Measurements from ENCODE around the gene PAX6. TPM values are rescaled to one million over a fixed set of nuclear protein-coding genes. Genes with fewer than 3 reads are reported as not detected.

The PAX6 gene
- total RNA-seq, 2 experiments from 2014 or later, result not detected

GRCh38 chr11:31809857-31810778, 1.0 kb downstream of the PAX6 start:
- CTCF ChIA-PET, result no interaction called here
- no peak for ATAC-seq
- peaks cover 84% of the 10 kb centered on the region for H3K27me3 Mint-ChIP-seq
- H3K4me1 Mint-ChIP-seq, result peaks cover 29% of the 10 kb centered on the region
- no peaks in the 10 kb centered on the region for H3K9me3 Mint-ChIP-seq (ENCODE audit: low read depth)
- DNase-seq, result no peak
- H3K36me3 Mint-ChIP-seq, result peaks cover 2% of the 10 kb centered on the region
- peak overlapping the region; percentile 43 for H3K4me3 Mint-ChIP-seq
- peak overlapping the region; percentile 33 for H3K27ac Mint-ChIP-seq

GRCh38 chr11:31809541-31809856, 1.6 kb downstream of the PAX6 start:
- Mint-ChIP-seq H3K4me1 (peaks cover 30% of the 10 kb centered on the region), H3K4me3 (peak overlapping the region; percentile 37), H3K27me3 (peaks cover 82% of the 10 kb centered on the region), H3K9me3 (ENCODE audit: low read depth) (no peaks in the 10 kb centered on the region), H3K36me3 (peaks cover 2% of the 10 kb centered on the region), H3K27ac (peak overlapping the region; percentile 38)
- CTCF ChIA-PET, result interaction anchor here (0.6 to 0.7 kb wide), 2 partner anchors 13 to 411 kb away, joined by 3 to 4 read pairs; no protein-coding TSS in a partner anchor
- ATAC-seq (no peak), DNase-seq (no peak)

- Mint-ChIP-seq H3K36me3 (peaks cover 2% of the 10 kb centered on the region), H3K27me3 (peaks cover 84% of the 10 kb centered on the region), H3K27ac (peak overlapping the region; percentile 38), H3K4me3 (peak overlapping the region; percentile 37), H3K4me1 (peaks cover 36% of the 10 kb centered on the region), H3K9me3 (ENCODE audit: low read depth) (no peaks in the 10 kb centered on the region)
- CTCF ChIA-PET, result interaction anchor here (0.6 to 1.9 kb wide), 4 partner anchors 10 to 410 kb away, joined by 3 to 4 read pairs (median 4); no protein-coding TSS in a partner anchor
- ATAC-seq, result no peak
- DNase-seq, result no peak
These were observed 2.2 kb downstream of the PAX6 start for GRCh38 chr11:31808721-31809540.

DNA sequence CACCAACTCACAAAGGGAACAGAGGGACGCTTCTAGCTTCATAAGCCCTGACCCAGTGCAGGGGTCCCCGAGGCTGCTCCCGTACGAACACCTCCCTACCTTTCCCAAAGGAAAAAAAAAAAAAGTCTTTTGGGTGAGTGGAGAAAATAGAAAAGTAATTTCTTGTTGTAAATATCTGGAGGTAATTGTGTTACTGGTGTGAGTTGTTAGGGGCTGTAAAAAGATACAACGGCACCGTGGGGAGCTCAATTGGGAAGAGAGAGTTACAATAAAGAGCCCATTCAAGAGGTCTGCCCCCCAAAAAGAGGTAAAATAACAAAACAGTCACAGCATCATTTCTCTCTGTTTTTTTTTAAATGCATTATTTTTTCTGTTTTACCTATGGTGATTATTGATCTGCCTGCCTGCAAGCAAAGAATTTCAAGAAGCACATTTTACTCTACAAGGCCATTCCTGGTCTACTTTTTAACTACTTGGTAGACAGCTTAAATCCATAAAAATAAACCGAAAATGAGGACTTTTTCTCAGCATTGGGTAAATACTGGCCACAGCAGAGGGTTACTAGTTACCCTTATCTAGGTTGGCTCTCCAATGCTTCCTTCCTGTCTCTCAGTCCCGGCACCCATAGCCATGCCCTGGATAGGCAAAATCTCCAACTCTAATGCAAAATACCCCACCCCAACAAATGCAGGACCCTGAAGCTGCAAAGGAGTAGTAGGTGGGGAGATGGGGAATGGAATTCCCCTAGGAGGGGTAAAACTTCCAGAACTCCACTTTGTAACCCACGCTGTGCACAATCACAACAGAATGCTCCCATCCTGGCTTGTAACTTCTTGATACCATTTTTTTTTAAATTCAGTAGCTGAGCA, 3.1 kb downstream of the PAX6 start:
- no peak overlapping the region for H3K27ac Mint-ChIP-seq
- H3K9me3 Mint-ChIP-seq (ENCODE audit: low read depth), result no peaks in the 10 kb centered on the region
- H3K4me1 Mint-ChIP-seq, result peaks cover 38% of the 10 kb centered on the region
- H3K36me3 Mint-ChIP-seq, result peaks cover 4% of the 10 kb centered on the region
- CTCF ChIA-PET, result interaction anchor here (1.5 to 1.9 kb wide), 2 partner anchors 9 to 15 kb away, joined by 3 to 4 read pairs; no protein-coding TSS in a partner anchor
- no peak for DNase-seq
- no peak for ATAC-seq
- H3K27me3 Mint-ChIP-seq, result peaks cover 85% of the 10 kb centered on the region
- H3K4me3 Mint-ChIP-seq, result no peak overlapping the region

DNA sequence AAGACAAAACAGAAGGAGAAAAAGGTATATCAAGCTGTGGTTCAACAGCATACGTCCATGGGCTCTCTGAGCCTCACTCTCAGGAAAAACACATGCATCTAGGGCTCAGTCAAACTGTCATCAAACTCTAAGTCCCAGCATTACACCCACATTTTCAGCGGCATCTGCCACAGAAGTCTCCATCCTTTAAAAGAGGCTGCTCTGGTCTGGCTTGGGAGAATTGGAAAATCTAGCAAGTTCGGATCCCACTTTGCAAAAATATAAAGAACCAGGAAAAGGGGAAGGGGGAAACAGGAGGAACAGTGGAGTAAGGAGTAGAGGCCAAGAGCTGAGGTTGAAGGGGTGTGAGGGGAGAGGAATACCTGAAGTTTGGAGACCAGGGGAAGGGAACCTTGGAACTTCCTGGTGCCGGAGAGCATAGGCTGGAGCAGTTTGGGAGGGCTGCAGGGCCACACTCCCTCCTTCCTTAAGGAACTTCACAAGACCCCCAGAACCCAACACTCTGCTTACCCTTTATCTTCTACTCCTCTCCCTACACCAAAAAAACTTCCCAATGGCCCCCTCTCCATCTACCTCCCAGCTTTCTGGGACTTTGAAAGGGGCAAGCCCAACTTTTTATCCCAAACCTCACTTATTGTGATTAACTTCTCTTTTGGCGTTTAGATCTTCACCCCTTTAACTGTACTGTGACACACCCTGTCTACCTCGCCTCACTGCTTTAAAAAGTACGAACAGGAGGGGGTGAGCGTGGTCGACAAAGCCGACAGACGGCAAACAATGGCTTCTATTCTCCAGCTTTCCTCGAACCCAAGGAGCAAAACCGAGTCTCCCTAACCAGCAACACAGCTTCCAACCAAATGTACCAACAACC, 4.0 kb downstream of the PAX6 start:
- Mint-ChIP-seq H3K4me1 (peaks cover 33% of the 10 kb centered on the region), H3K27ac (no peak overlapping the region), H3K27me3 (peaks cover 88% of the 10 kb centered on the region), H3K36me3 (peaks cover 4% of the 10 kb centered on the region), H3K9me3 (ENCODE audit: low read depth) (no peaks in the 10 kb centered on the region), H3K4me3 (no peak overlapping the region)
- ATAC-seq (no peak), DNase-seq (no peak)
- CTCF ChIA-PET, result interaction anchor here (1.5 to 1.9 kb wide), 2 partner anchors 8 to 16 kb away, joined by 3 to 4 read pairs; no protein-coding TSS in a partner anchor

GRCh38 chr11:31806186-31806927, 4.8 kb downstream of the PAX6 start:
- Mint-ChIP-seq H3K4me3 (no peak overlapping the region), H3K9me3 (ENCODE audit: low read depth) (peaks cover 3% of the 10 kb centered on the region), H3K4me1 (peaks cover 31% of the 10 kb centered on the region), H3K27ac (no peak overlapping the region), H3K27me3 (peaks cover 87% of the 10 kb centered on the region), H3K36me3 (peaks cover 4% of the 10 kb centered on the region)
- CTCF ChIA-PET, result no interaction called here
- ATAC-seq (no peak), DNase-seq (no peak)

DNA sequence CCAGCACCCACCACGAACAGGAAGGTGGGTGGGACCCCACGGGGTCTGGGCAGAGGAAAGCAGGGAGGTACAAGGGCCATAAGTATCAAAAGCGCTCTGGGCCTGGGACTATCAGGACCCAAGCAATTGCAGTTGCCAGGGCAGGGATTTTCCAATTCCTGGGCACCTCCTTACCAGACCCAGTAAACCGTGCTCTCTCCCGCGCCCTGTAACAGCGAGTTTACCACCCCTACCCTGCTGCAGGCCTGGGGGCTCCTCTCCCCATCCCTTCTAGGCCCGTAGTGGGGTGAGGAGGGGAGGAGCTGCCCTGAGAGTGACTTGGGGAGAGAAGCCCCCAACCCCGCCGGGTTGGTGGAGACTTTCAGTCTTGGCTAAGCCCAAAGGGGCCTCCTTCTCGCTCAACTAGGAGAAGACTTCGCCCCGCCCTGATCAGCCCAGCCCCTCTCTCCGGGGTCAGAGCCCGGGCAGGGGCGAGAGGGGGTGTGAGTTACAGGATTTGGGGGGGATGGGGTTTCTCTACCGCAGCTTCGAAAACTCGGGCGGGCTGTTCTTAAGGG, 5.4 kb downstream of the PAX6 start:
- CTCF ChIA-PET, result interaction anchor here (1.0 kb wide), 1 partner anchor 17 kb away, joined by 4 read pairs; no protein-coding TSS in a partner anchor
- H3K36me3 Mint-ChIP-seq, result peaks cover 2% of the 10 kb centered on the region

DNA sequence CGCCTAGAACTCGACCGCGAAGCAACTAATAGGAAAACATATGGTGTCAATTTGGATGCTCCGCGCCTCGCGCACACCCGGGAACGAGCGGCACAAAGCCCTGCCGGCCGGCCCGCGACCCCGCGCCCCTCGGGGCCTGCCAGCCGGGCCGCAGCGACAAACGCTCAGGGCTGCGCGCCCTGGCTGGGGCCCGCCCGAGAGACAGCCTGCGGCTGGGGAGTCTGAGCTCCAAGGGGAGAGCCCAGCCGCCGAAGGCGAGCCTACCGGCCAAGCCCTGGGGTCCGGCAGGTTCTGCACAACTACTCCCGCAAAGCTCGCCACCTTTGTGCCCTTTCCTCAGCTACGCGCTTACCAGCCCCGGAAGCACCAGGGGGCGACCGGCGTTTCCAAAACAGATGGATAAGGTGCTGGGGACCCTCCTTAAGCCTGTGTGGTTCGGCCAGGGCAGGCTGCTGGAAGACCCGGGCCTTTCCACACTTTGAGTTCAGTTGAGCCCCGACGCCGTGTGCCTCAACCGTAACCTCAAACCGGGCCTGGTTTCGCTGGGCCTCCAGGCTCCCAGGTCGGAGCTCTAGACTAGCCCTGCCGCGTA, 6.0 kb downstream of the PAX6 start:
- H3K4me1 Mint-ChIP-seq, result peaks cover 30% of the 10 kb centered on the region
- peaks cover 5% of the 10 kb centered on the region for H3K36me3 Mint-ChIP-seq
- H3K4me3 Mint-ChIP-seq, result no peak overlapping the region
- H3K9me3 Mint-ChIP-seq (ENCODE audit: low read depth), result peaks cover 3% of the 10 kb centered on the region
- peaks cover 91% of the 10 kb centered on the region for H3K27me3 Mint-ChIP-seq
- DNase-seq, result no peak
- no peak for ATAC-seq
- CTCF ChIA-PET, result interaction anchor here (1.0 kb wide), 1 partner anchor 18 kb away, joined by 4 read pairs; no protein-coding TSS in a partner anchor
- H3K27ac Mint-ChIP-seq, result peak overlapping the region; percentile 49

More for the DNA sequence above, 5.4 kb downstream of the PAX6 start:
- Mint-ChIP-seq H3K27ac (no peak overlapping the region), H3K27me3 (peaks cover 87% of the 10 kb centered on the region), H3K4me1 (peaks cover 27% of the 10 kb centered on the region), H3K9me3 (ENCODE audit: low read depth) (peaks cover 3% of the 10 kb centered on the region), H3K4me3 (no peak overlapping the region)
- no peak for DNase-seq
- no peak for ATAC-seq

GRCh38 chr11:31804312-31805036, 6.6 kb downstream of the PAX6 start:
- Mint-ChIP-seq H3K36me3 (peaks cover 6% of the 10 kb centered on the region), H3K4me1 (peaks cover 29% of the 10 kb centered on the region), H3K27me3 (peaks cover 94% of the 10 kb centered on the region), H3K9me3 (ENCODE audit: low read depth) (peaks cover 3% of the 10 kb centered on the region), H3K4me3 (peak overlapping the region; percentile 27), H3K27ac (peak overlapping the region; percentile 49)
- DNase-seq (no peak), ATAC-seq (no peak)
- CTCF ChIA-PET, result interaction anchor here (1.0 kb wide), 1 partner anchor 19 kb away, joined by 4 read pairs; no protein-coding TSS in a partner anchor

DNA sequence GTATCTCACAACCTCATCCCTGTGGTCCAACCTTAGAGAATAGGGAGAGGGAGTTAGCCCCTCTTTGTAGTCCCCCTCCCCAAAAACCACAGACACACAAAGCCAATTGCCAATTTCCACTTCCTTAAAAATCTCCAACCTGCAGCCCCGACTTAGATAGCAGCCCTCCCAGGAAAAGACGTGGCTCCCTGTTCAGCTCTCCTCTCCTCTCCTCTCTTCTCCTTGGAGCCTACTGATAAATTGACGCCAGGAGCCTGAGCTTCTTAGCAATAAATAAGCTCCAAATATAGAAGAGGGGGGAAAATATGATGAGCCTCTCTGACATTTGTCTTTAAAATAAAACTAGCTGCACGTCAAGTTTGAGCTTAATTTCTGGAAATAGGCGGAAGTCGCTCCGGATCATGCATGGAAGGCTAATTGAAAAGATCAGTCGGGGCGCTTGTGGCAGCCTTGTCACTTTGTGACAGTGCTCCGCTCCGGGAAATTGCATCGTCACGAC, 7.3 kb downstream of the PAX6 start:
- peak overlapping the region; percentile 27 for H3K4me3 Mint-ChIP-seq
- ATAC-seq, result no peak
- peaks cover 6% of the 10 kb centered on the region for H3K36me3 Mint-ChIP-seq
- peaks cover 25% of the 10 kb centered on the region for H3K4me1 Mint-ChIP-seq
- peaks cover 93% of the 10 kb centered on the region for H3K27me3 Mint-ChIP-seq
- peaks cover 3% of the 10 kb centered on the region for H3K9me3 Mint-ChIP-seq (ENCODE audit: low read depth)
- no peak for DNase-seq
- CTCF ChIA-PET, result no interaction called here
- H3K27ac Mint-ChIP-seq, result peak overlapping the region; percentile 42

Measured in activated CD8-positive, alpha-beta memory T cell treated with anti-CD3 and anti-CD28 coated beads, Interleukin-2, amount 10 ng/mL, durations not matched to agents 7 days and 5 days (primary cell).